DND-41 (cell line): ENCODE data around the gene ERO1B.

ENCODE experiments used
- ATAC-seq: fragments of 200-7000 bp; cut with Tn5 transposase; 3 replicates; pipeline ENCODE4 v1.9.1; 2021; ENCODE audit warnings: low read depth; ENCODE audit not compliant: insufficient read depth
- DNase-seq: peaks from one replicate; pipeline ENCODE4 v3.0.0-alpha.2; 2020
- H2AFZ ChIP-seq: 2 replicates; pipeline ENCODE4 v1.6.0; 2012; ENCODE audit warnings: low read depth, low read length
- H3K27ac ChIP-seq: 2 replicates; pipeline ENCODE4 v1.5.1; 2012; ENCODE audit warnings: low read length, inconsistent platforms
- H3K27me3 ChIP-seq: fragments of 200-600 bp; sonication (generic); 2 replicates; pipeline ENCODE4 v1.6.0; 2012; ENCODE audit warnings: low read length, mild to moderate bottlenecking, inconsistent platforms; ENCODE audit not compliant: insufficient read depth, poor library complexity
- H3K36me3 ChIP-seq: 2 replicates; pipeline ENCODE4 v1.5.1; 2012; ENCODE audit warnings: low read length, inconsistent platforms; ENCODE audit not compliant: insufficient read depth
- H3K4me1 ChIP-seq: 2 replicates; pipeline ENCODE4 v1.5.1; 2012; ENCODE audit warnings: mild to moderate bottlenecking, low read length; ENCODE audit not compliant: insufficient read depth
- H3K4me2 ChIP-seq: 2 replicates; pipeline ENCODE4 v1.6.0; 2012; ENCODE audit warnings: mild to moderate bottlenecking, moderate library complexity, low read length, inconsistent platforms; ENCODE audit not compliant: insufficient read depth
- H3K4me3 ChIP-seq, 2 experiments: fragments of 200-600 bp in 1 of 2; shearing (Covaris generic) in 1 of 2; 2 replicates each; pipeline ENCODE4 v1.5.1; 2012 to 2016; ENCODE audit warnings: inconsistent platforms in 2 of 2, low read length in 2 of 2, mild to moderate bottlenecking in 2 of 2, low read depth in 1 of 2, moderate library complexity in 1 of 2
- H3K79me2 ChIP-seq: 2 replicates; pipeline ENCODE4 v1.6.0; 2012; ENCODE audit warnings: low read length, inconsistent platforms; ENCODE audit not compliant: insufficient read depth
- H3K9ac ChIP-seq: 2 replicates; pipeline ENCODE4 v1.6.0; 2012; ENCODE audit warnings: low read depth, mild to moderate bottlenecking, inconsistent platforms, low read length, moderate library complexity
- H3K9me3 ChIP-seq: 2 replicates; pipeline ENCODE4 v1.5.1; 2012; ENCODE audit warnings: low read length, moderate library complexity, mild to moderate bottlenecking, inconsistent platforms; ENCODE audit not compliant: insufficient read depth, severe bottlenecking
- H4K20me1 ChIP-seq: 2 replicates; pipeline ENCODE4 v1.6.0; 2012; ENCODE audit warnings: low read length; ENCODE audit not compliant: insufficient read depth
- CTCF ChIP-seq: IDR thresholded peaks from 2 replicates; pipeline ENCODE4 v1.5.1; 2012; ENCODE audit warnings: borderline replicate concordance, low read length, moderate library complexity, mild to moderate bottlenecking; ENCODE audit not compliant: poor library complexity, severe bottlenecking; ENCODE audit errors: extremely low read depth
- EZH2 ChIP-seq: IDR thresholded peaks from 3 replicates; pipeline ENCODE4 v1.6.1; 2012; ENCODE audit warnings: borderline replicate concordance, low read depth, mild to moderate bottlenecking, moderate library complexity, low read length, inconsistent platforms; ENCODE audit not compliant: severe bottlenecking

The ERO1B gene

GRCh38 chr1:236320671-236321070 is 38.9 kb upstream of the ERO1B start:
- H3K4me3 ChIP-seq = no peak overlapping the region
- no peak overlapping the region for H2AFZ ChIP-seq
- no peaks in the 10 kb centered on the region for H3K79me2 ChIP-seq
- H3K4me1 ChIP-seq = no peaks in the 10 kb centered on the region
- ATAC-seq (no peak), DNase-seq (no peak)
- no peaks in the 10 kb centered on the region for H3K36me3 ChIP-seq
- H3K9me3 ChIP-seq = peaks cover 7% of the 10 kb centered on the region
- no peak for TF ChIP-seq EZH2
- no peak for TF ChIP-seq CTCF
- H3K4me2 ChIP-seq = no peak overlapping the region
- no peaks in the 10 kb centered on the region for H3K27me3 ChIP-seq
- no peak overlapping the region for H3K27ac ChIP-seq
- H4K20me1 ChIP-seq = no peaks in the 10 kb centered on the region
- H3K9ac ChIP-seq = no peak overlapping the region

- Histone ChIP-seq H4K20me1 (no peaks in the 10 kb centered on the region), H2AFZ (no peak overlapping the region), H3K4me2 (no peak overlapping the region), H3K9ac (no peak overlapping the region), H3K4me3 (no peak overlapping the region), H3K27me3 (no peaks in the 10 kb centered on the region), H3K27ac (no peak overlapping the region), H3K9me3 (peaks cover 7% of the 10 kb centered on the region), H3K79me2 (no peaks in the 10 kb centered on the region), H3K4me1 (no peaks in the 10 kb centered on the region), H3K36me3 (no peaks in the 10 kb centered on the region)
- ATAC-seq (no peak), DNase-seq (no peak)
- no peak for TF ChIP-seq CTCF
- no peak for TF ChIP-seq EZH2
These were observed 38.5 kb upstream of the ERO1B start for GRCh38 chr1:236320214-236320613.

GRCh38 chr1:236316437-236316836 is 34.7 kb upstream of the ERO1B start:
- Histone ChIP-seq H3K4me2 (no peak overlapping the region), H2AFZ (no peak overlapping the region), H3K4me3 (no peak overlapping the region), H3K9ac (no peak overlapping the region), H3K27ac (no peak overlapping the region), H3K36me3 (no peaks in the 10 kb centered on the region), H4K20me1 (no peaks in the 10 kb centered on the region), H3K27me3 (no peaks in the 10 kb centered on the region), H3K79me2 (no peaks in the 10 kb centered on the region), H3K4me1 (no peaks in the 10 kb centered on the region), H3K9me3 (no peaks in the 10 kb centered on the region)
- TF ChIP-seq CTCF (no peak), EZH2 (no peak)
- ATAC-seq (no peak), DNase-seq (no peak)

GRCh38 chr1:236315518-236315917 is 33.8 kb upstream of the ERO1B start:
- TF ChIP-seq CTCF = no peak
- TF ChIP-seq EZH2 = no peak
- no peak for ATAC-seq
- Histone ChIP-seq H3K79me2 (no peaks in the 10 kb centered on the region), H3K4me3 (no peak overlapping the region), H3K4me2 (no peak overlapping the region), H4K20me1 (no peaks in the 10 kb centered on the region), H3K9me3 (no peaks in the 10 kb centered on the region), H3K27me3 (no peaks in the 10 kb centered on the region), H2AFZ (no peak overlapping the region), H3K9ac (no peak overlapping the region), H3K4me1 (no peaks in the 10 kb centered on the region), H3K27ac (no peak overlapping the region), H3K36me3 (no peaks in the 10 kb centered on the region)
- DNase-seq = no peak
